HG03066 (cell line): ENCODE measurements around the gene KCNRG.
"Not testable (repeated sequence)": the region's sequence is repeated elsewhere in the genome, so short reads cannot be mapped to it uniquely, and the experiment has no call there.

ENCODE experiments used
- ATAC-seq: cut with Tn5 transposase; IDR thresholded peaks from one replicate; pipeline ENCODE4 v1.9.1; 2021; ENCODE audit warnings: low read depth; ENCODE audit not compliant: unreplicated experiment

The KCNRG gene

DNA sequence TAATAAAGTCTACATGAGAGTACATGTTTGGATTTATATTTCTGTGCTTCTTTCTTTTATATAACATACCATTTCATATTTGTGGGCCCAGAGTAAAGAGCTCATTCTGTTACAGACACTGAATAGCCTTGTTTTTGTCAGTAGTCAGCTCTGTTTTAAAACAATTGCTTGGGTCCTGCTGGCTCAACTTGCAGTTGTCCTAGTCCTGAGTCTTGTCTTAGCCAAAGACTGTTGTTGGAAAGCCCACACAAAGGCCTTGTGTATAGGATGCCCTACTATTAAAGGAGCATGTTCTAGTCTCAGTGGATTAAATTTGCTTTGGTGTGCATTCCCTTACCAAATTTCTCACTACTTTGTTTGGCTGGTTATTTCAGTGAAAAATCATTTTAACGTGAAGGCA, 3.8 kb upstream of the KCNRG start:
- ATAC-seq: no peak

DNA sequence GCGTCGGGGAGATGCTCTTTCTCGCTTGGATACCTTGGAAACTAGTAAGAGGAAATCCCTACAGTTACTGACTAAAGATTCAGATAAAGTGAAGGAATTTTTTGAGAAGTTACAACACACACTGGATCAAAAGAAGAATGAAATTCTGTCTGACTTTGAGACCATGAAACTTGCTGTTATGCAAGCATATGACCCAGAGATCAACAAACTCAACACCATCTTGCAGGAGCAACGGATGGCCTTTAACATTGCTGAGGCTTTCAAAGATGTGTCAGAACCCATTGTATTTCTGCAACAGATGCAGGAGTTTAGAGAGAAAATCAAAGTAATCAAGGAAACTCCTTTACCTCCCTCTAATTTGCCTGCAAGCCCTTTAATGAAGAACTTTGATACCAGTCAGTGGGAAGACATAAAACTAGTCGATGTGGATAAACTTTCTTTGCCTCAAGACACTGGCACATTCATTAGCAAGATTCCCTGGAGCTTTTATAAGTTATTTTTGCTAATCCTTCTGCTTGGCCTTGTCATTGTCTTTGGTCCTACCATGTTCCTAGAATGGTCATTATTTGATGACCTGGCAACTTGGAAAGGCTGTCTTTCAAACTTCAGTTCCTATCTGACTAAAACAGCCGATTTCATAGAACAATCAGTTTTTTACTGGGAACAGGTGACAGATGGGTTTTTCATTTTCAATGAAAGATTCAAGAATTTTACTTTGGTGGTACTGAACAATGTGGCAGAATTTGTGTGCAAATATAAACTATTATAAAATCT, 2.7 kb upstream of the KCNRG start:
- ATAC-seq: no peak

DNA sequence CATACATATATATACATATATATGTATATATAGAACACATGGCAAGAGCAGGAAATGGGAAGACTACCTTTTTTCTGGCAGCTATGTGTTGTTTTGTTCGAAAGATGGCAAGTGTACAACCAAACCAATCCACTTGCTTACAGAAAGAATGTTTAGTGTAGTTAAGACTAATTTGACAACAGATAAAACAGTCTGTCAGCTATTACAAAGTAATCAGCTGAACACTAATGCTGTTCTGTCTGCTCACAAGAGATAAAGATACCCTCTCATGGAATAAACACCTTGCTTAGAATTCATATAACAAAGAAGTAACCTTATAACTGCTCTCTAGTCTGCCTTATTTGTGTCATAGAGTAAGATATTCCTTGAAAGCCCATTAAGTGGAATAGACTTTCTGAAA, 858 bp upstream of the KCNRG start:
- ATAC-seq: no peak

DNA sequence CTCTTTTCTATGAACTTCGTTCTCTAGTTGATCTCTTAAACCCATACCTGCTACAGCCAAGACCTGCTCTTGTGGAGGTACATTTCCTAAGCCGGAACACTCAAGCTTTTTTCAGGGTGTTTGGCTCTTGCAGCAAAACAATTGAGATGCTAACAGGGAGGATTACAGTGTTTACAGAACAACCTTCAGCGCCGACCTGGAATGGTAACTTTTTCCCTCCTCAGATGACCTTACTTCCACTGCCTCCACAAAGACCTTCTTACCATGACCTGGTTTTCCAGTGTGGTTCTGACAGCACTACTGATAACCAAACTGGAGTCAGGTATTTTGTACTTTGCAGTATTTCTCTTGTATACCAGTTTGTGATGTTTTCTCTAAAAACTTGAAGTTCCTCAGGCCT, 506 bp downstream of the KCNRG start:
- ATAC-seq: no peak

DNA sequence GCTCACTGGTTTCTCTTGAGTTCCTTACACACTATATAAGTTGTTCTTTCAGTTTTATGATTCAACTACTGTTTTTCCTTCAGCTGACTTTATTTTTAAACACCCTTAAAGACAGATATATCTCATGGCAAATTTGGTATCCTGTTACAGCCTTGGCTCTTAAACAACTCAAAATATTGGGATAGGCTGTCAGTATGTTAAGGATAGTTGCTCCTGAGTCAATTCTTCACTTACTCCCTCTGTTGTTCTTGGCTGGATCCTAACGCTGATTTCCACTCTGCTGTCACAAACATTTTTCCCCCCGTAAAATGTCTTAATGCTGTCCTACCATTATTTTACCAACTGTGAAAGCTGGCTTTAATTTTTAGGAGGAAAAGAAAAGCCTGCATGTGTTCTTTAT, 1.2 kb downstream of the KCNRG start:
- no peak for ATAC-seq

DNA sequence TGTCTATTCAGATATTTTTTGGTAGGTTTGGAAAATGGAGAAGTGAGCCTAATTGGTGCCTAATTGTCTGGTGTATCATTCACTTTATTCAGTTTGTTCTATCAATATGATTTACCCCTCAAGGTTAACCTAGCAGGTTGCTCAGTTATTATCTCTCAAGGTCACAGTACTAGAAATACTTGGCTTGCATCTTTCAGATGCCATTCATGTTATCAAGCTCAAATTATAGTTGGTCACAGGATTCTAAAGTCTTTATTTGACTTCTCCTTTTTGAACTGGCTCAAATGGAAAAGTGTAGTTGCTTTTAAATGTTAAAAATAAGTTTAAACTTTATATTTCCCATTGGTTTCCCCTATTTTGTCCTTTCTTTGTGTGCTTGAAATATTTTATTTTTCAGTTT, 2.6 kb downstream of the KCNRG start:
- no peak for ATAC-seq

DNA sequence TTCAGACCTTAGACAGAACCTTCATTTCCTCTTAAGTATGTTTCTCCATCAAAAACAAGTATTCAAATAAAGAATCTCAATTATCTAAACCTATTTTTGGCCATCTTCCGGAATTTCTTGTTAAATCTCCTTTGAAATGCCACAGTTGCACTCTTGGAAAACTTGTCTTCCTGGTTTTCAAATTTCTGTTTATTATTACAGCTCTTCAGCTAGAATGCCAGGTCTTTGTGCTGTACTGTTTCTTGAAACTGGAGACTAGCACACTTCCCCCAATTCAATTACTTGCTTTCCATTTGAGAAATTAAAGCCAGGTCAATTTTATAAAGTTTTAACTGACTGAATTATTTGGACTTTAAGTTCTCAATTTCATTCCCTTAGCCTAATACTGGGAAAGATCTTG, 10.2 kb downstream of the KCNRG start:
- no peak for ATAC-seq

DNA sequence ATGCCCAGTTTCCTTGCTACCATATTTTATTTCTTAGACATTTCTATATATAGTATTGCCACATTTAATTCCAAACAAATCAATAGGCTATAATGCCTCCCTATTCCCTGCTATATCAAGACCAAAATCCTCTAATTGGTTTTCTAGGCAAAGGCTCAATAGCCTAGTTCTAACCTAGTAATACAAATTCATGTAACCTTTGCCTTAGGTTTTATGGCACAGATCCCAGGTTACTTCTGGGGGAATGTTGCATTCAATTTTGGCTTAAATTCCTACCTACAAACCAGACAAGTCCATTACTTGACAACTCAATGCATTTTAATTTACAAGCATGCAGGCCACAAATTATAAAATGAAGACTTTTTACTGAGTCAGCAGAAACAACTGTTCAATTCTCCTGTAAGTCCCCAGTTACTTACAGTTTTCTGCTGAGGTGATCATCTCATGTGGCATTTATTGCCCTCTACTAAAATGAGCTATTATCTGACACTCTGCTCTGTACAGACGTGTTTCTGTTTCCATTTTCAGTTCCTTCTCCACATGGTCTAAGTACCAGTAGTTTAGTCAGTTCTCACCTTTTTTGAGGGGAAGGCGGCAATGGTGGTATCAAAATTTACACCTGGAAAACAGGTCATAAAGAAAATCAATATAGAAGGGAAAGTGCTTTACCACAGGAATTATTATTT, 11.7 kb downstream of the KCNRG start:
- peak; percentile 99 for ATAC-seq

DNA sequence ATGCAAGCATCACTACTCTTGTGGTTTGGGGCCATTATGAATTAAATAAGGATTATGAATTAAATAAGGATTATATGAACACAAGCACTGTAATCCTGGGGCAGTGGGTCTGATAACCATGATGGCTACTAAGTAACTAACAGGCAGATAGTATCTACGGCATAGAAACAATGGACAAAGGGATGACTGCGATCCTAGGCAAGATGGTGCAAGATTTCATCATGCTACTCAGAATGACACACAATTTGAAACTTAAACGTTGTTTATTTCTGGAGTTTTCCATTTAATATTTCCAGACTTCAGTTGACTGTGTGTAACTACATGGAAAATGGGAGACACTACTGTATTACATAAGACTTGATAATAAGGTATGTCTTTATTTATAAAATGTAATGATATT, 15.1 kb downstream of the KCNRG start:
- no peak for ATAC-seq

DNA sequence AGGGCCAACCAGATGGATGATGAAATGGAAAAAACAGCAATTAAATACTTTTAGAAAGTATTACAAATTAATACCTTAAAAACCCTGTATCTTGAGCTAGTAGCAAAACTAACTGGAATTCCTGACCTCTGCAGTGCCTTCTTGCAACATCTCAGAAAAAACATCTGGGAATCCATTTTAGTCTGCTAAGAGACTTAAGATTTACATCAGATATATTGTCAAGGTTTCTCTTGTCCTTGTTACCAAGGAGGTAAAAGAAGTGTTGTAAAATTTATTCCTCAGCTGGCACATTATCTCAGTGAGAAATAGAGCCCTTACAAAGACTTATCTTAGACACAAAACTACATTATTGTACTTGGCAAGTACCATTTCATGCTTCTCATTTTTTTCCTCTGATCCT, 18.5 kb downstream of the KCNRG start:
- ATAC-seq: no peak

DNA sequence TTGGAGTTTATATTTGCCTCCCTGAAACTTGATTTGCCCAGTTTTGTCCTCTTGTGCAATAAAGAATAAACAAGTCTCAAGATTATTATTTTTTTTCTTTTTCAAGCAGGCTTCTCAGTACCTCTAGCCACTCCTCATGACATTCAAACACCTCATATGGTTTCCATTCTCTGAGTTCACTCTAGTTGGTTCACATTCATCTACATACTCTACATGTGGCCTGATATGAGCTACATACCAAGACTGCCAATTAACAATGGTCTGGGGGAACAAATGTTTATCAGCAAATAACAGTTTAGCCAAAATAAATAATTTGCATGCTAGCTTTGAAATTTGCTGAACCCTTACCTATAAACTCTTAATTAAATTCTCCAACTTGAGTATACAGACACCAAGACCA, 22.5 kb downstream of the KCNRG start:
- no peak for ATAC-seq

DNA sequence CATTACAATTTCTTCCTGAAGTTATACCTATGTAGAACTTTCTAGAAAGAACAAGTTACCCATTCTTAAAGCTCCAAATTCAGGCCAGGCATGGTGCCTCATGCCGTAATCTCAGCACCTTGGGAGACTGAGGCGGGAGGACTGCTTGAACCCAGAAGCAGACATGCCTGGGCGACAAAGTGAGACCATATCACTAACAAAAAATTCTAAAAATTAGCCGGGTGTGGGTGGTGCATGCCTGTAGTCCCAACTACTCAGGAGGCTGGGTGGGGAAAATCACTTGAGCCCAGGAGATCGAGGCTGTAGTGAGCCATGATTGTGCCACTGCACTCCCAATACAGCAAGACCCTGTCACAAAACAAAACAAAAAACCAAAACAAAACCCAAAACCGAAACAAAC, 23.0 kb downstream of the KCNRG start:
- no peak for ATAC-seq

DNA sequence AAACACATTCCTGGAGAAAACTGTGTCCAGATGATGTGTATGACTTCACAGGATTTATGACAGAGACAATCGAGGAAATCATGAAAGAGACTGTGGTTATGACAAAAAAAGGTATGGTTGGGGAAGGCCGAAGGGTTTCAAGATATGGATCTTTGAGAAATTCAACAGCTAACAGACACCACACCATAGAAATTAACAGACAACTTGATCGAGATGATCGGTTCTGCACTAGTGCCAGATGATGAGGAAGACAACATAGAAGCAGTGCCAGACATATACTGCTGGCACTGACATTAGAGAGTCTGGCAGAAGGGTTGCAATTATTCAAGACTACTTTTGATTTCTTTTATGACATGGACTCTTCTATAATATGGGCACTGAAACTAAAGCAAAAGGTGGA, 37.2 kb downstream of the KCNRG start:
- no peak for ATAC-seq

DNA sequence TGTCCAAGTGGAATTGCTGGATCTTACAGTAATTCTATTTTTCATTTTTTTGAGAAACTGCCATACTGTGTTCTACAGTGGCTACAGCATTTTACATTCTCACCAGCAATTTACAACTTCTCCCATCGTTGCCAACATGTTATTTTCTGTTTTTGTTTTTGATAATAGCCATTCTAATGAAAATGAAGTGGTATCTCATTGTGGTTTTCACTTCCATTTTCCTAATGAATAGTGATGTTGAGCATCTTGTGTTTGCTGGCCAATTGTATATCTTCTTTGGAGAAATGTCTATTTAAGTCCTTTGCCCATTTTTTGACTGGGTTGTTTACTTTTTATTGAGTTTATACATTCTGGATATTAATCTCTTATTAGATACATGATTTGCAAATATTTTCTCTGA, 38.6 kb downstream of the KCNRG start:
- ATAC-seq: no peak

DNA sequence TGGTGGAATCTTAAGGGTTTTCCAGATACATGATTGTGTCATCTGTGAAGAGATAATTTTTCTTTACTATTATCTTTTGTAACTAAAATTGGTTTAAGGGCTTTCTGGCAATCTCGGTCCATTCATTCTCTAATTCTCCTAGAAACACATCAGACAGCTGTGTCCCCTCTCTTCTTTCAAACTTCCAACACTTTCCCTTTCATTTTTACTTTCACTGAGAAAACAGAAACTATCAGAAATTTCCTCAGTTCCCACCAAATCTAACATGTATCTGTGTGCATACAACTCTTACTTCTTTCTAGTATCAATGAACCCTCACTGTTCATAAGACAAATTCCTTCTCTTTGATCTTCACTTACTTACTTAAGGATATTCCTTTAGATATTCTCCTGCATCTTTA, 40.2 kb downstream of the KCNRG start:
- ATAC-seq: no peak

DNA sequence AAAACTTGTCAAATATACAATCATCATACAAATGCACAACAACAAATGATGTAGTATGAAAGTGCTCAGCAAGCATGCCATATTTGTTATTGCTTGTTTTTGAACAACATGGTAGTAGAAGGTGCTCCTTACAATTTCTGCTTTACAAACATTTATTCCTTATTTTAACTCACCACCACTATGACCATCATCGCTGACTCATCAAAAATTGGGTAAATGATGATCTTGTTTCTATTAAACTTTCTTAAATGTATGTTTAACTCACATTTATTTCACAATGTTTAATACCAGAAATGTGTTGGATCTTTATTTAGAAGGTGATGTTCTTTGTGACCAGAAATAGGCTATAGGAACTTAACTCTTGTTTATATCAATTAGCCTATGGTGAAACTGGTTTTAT, 45.5 kb downstream of the KCNRG start:
- ATAC-seq: no peak

DNA sequence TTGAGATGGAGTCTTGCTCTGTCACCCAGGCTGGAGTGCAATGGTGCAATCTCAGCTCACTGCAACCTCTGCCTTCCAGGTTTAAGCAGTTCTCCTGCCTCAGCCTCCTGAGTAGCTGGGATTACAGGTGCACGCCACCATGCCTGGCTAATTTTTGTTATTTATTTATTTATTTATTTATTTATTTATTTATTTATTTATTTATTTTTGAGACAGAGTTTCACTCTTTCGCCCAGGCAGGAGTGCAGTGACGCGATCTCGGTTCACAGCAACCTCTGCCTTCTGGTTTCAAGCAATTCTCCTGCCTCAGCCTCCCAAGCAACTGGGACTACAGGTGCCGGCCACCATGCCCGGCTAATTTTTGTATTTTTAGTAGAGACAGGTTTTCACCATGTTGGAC, 47.1 kb downstream of the KCNRG start:
- not testable (repeated sequence) for ATAC-seq

DNA sequence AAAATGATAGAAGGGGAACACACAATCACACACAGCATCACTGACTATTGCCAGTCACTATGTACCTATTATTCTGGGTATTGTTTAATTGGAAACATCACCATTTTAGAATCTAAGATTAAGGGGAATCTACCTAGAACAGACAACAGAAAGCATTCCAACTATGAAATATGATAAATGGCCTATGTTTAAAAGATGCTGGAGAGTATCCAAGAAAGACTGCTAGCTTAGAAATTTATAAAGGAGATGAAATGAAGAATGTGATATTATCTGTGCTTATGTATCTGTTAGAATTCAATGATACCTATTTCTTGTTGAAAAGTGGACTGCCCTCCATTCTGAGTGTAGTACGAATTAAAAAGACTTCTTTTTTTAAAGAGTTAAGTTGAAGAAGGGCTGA, 50.5 kb downstream of the KCNRG start:
- no peak for ATAC-seq

DNA sequence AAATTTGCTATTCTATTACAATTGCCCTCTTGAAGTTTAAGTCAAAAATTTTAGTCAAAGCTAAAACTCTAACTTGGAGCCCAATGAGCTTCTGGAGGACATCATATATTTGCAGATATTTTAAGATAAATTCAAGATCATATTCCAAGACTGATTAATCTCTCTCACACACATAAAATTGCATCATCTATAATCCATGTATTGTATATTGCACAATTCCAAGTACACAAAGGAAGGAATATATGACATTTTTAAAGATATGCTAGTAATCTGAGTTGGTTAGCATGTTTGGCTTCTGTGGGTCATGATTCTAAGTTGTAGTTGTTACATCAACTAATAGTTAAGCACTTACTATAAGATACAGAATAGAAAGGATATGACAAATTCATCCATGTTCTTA, 53.3 kb downstream of the KCNRG start:
- ATAC-seq: no peak

DNA sequence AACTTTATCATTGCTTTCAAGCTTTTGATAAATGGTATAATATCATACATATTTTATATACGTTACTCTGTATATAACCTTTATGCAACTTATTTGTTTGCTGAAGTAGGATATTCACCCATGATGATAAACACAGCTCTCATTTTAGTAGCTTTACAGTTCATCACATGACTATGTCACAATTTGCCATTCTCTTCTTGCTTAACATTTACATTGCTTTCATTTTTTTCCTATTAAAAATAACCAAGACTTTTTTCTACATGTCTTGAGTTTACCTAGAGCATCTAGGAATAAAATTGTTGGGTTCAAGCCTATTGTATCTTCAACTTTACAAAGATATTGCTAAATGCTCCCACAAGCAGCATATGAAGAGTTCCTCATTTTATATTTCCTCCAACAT, 54.0 kb downstream of the KCNRG start:
- ATAC-seq: no peak

DNA sequence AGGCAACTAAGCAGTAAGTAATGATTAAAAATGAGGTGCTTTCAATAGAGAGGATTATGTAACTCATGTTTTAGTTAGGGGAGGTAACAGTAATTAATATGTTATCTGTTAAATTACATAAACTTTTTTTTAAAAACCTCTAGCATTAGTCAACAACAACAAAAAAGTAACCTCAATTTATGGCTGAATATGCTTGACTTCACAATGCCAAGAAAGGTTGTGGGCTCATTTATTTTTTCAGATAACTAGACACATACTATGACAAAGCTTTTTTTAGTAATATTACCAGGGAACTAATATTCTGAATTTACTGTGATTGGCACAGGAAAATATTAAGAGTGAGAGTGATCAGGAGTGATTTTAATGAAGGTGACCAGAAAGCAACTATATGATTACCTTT, 54.9 kb downstream of the KCNRG start:
- no peak for ATAC-seq
